DMS53 treated with DMSO at 0.1 percent for 48 hours (cell line): ENCODE data around the gene RNF150.
A peak's percentile ranks its signal among the peaks of the same experiment; 100 is the strongest.
"Not testable (repeated sequence)": the region's sequence is repeated elsewhere in the genome, so short reads cannot be mapped to it uniquely, and the experiment has no call there.

Source experiments
- DNase-seq: peaks from one replicate; lab custom pipeline; 2025; ENCODE audit not compliant: unreplicated experiment; lab: John Stamatoyannopoulos, UW

The RNF150 gene

GRCh38 chr4:141078871-141079270 lies 54.4 kb downstream of the RNF150 start:
- no peak for DNase-seq

GRCh38 chr4:141077611-141078225 lies 55.6 kb downstream of the RNF150 start:
- no peak for DNase-seq

- no peak for DNase-seq
These were observed 57.7 kb downstream of the RNF150 start for GRCh38 chr4:141075553-141075952.

- no peak for DNase-seq
These were observed 59.0 kb downstream of the RNF150 start for GRCh38 chr4:141074098-141074878.

- DNase-seq = peak; percentile 33
These were observed 66.6 kb downstream of the RNF150 start for GRCh38 chr4:141066690-141067089.

- DNase-seq = no peak
These were observed 67.4 kb downstream of the RNF150 start for GRCh38 chr4:141065872-141066271.

GRCh38 chr4:141062651-141063050 lies 70.6 kb downstream of the RNF150 start:
- no peak for DNase-seq

- DNase-seq = no peak
These were observed 74.4 kb downstream of the RNF150 start for GRCh38 chr4:141058591-141059512.

GRCh38 chr4:141057582-141057981 lies 75.7 kb downstream of the RNF150 start:
- no peak for DNase-seq

GRCh38 chr4:141056473-141056872 lies 76.8 kb downstream of the RNF150 start:
- no peak for DNase-seq

- no peak for DNase-seq
These were observed 78.8 kb downstream of the RNF150 start for GRCh38 chr4:141054446-141054845.

GRCh38 chr4:141050999-141051398 lies 82.3 kb downstream of the RNF150 start:
- not testable (repeated sequence) for DNase-seq

GRCh38 chr4:141047228-141047884 lies 85.9 kb downstream of the RNF150 start:
- DNase-seq = no peak

- DNase-seq = no peak
These were observed 87.0 kb downstream of the RNF150 start for GRCh38 chr4:141046255-141046654.

- DNase-seq = no peak
These were observed 87.4 kb downstream of the RNF150 start for GRCh38 chr4:141045848-141046247.

- no peak for DNase-seq
These were observed 92.2 kb downstream of the RNF150 start for GRCh38 chr4:141041021-141041476.

- DNase-seq = no peak
These were observed 94.1 kb downstream of the RNF150 start for GRCh38 chr4:141039156-141039555.

- no peak for DNase-seq
These were observed 94.8 kb downstream of the RNF150 start for GRCh38 chr4:141038428-141038827.

- DNase-seq = no peak
These were observed 95.8 kb downstream of the RNF150 start for GRCh38 chr4:141037446-141037845.

- DNase-seq = no peak
These were observed 96.5 kb downstream of the RNF150 start for GRCh38 chr4:141036786-141037185.

GRCh38 chr4:141035920-141036319 lies 97.3 kb downstream of the RNF150 start:
- no peak for DNase-seq
